Measurements from ENCODE around the gene AUTS2.

Gene AUTS2

DNA sequence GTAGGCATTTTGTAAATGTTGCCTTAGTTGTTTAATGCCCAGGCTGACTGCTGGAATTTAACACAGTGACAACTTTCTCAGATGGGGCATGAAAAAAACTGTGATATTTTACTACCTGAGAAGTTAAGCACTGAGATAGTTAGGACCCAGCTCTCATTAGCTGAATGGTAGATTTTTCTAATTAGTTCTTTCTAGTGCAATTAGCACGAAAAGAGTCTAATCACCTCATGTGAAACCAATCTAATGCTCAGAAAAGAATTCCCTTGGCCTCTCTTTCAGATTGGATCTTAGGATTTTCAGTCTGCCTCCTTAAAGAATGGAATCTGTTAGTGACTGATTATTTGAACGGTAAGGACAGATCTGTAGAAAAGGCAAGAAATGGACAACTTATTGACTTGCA is 743.2 kb downstream of the AUTS2 start:
- TF ChIP-seq CTCF (IDR thresholded peaks at IDR 0.05): no peak

DNA sequence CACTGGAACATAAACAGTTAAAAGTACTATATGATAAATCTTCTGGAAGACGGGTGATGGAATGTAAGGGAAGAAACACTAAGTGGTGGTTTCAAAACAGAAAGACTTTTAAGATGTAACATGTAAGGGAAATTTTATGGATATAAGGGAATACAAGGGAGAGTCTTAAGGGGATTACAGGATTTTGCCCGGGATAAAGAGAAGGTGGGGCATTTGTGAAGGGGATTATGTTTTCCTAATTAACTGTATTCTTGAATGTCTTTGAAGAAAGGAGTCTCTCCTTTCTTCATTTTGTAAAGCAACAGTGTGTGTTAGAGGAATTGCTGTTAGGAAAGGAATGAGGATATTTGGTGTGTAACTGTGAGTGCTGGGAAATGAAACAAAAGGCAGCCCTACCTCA is 745.2 kb downstream of the AUTS2 start:
- no peak for TF ChIP-seq CTCF (IDR thresholded peaks at IDR 0.05)

DNA sequence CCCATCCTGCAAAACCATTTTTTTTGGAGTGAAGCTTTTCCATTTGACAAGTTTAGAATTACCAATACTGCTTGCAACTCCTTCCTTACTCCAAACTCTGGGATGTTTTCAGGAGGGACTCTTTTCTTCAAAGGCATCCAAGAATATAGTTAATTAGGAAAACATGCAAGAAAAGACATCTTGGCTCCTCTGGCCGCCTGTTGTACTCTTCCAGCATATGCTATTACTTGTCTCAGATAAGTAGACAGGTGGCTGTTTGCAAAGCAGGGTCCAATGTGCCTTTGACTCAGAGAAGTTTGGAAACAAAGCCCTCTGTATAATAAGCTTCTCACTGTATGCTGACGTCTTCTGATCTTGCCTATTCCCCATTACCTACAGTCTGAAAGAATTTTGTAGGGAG is 746.5 kb downstream of the AUTS2 start:
- no peak for TF ChIP-seq CTCF (IDR thresholded peaks at IDR 0.05)

GRCh38 chr7:70346844-70347462 is 748.7 kb downstream of the AUTS2 start:
- TF ChIP-seq CTCF (IDR thresholded peaks at IDR 0.05): no peak

- TF ChIP-seq CTCF (IDR thresholded peaks at IDR 0.05): no peak
Measured at GRCh38 chr7:70347463-70348254, 749.4 kb downstream of the AUTS2 start.

DNA sequence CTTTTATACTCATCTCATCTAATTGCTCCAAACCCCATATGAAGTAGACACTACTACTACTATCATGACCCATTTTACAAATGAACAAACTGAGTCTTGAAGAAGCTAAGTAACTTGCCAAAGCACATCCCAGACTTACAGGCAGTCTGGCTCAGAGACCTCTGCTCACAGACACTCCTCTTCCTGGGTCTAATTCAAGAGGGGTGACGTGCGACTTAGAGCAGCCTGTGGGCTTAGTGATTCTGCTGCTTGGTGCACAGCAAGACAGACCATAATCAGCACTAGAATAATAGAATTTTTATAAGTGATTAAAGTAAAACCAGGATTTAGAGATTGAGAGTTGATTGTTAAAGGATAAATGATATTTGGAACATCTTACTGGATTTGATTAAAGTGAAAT is 750.8 kb downstream of the AUTS2 start:
- no peak for TF ChIP-seq CTCF (IDR thresholded peaks at IDR 0.05)

DNA sequence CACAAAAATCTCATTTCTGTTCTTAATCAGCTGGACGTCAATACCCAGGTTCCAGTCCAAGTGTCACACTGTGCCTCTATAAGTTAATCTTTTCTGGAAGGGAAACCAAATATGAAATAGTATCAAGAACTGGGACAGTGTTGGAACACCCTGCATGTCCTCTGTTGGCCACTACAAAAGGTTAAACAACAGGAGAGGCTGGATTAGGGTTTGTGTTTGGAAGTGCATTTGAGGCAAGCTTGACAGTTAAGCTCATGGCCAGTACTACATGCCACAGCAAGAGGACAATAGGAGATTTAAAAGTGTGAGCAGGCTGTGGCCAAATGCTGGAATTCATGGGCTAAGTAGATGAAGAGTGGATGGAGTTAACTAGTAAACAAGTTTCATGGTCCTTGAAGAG is 751.5 kb downstream of the AUTS2 start:
- no peak for TF ChIP-seq CTCF (IDR thresholded peaks at IDR 0.05)

All from LNCAP (cell line).